Suprapubic skin (tissue), 4 donors: Measurements from ENCODE around the gene ATP6AP1. TPM values are rescaled to one million over a fixed set of nuclear protein-coding genes. Genes with fewer than 3 reads are reported as not detected.

Experiments used
- DNase-seq, 2 donors: peaks; one replicate each; pipeline ENCODE4 v3.0.0-alpha.2; 2019; ENCODE audit warnings: low spot score in 2 of 2
- H3K27ac ChIP-seq: fragments of 200-600 bp; sonication (generic); one replicate; pipeline ENCODE4 v1.5.1; 2019
- H3K27me3 ChIP-seq: fragments of 200-600 bp; sonication (generic); one replicate; pipeline ENCODE4 v1.5.1; 2019
- H3K36me3 ChIP-seq: fragments of 200-600 bp; sonication (generic); one replicate; pipeline ENCODE4 v1.5.1; 2019
- H3K4me1 ChIP-seq: fragments of 200-600 bp; sonication (generic); one replicate; pipeline ENCODE4 v1.5.1; 2019
- H3K4me3 ChIP-seq: fragments of 200-600 bp; sonication (generic); one replicate; pipeline ENCODE4 v1.5.1; 2019; ENCODE audit warnings: mild to moderate bottlenecking
- H3K9me3 ChIP-seq: fragments of 200-600 bp; sonication (generic); one replicate; pipeline ENCODE4 v1.5.1; 2019
- EP300 ChIP-seq: sonication (generic); formaldehyde crosslinking; IDR thresholded peaks from one replicate; pipeline ENCODE4 v1.6.1; 2017; ENCODE audit warnings: antibody characterized with exemption
- POLR2A ChIP-seq, 2 donors: fragments of 450-650 bp; IDR thresholded peaks; one replicate each; pipeline ENCODE4 v1.6.1; 2017; ENCODE audit warnings: antibody characterized with exemption in 2 of 2, mild to moderate bottlenecking in 2 of 2, moderate library complexity in 2 of 2
- POLR2AphosphoS5 ChIP-seq, 3 donors: sonication (generic); formaldehyde crosslinking; IDR thresholded peaks; one replicate each; pipeline ENCODE4 v1.6.1; 2017; ENCODE audit warnings: antibody characterized with exemption in 3 of 3
- WGBS: methylation state at CpG from one replicate; pipeline ENCODE4 v1.1.5; 2018; 5-methylcytosine and 5-hydroxymethylcytosine counted together
- total RNA-seq, 4 donors: library from RNA; depleted of rRNA; stranded (reverse); fragments of >200 nt; gene quantifications; one replicate each; pipeline ENCODE4 v1.1.0, GENCODE V29; 2016
- TF ChIP-seq, protein P1 (sequence below), 2 donors: fragments of 200-600 bp in 1 of 2; fragments of 450-650 bp in 1 of 2; sonication (generic) in 1 of 2; IDR thresholded peaks; one replicate each; pipeline ENCODE4 v1.5.1; 2016 to 2019; ENCODE audit warnings: antibody characterized with exemption in 2 of 2, mild to moderate bottlenecking in 1 of 2, moderate library complexity in 1 of 2

Gene ATP6AP1
- total RNA-seq, 4 donors from 2014 or later, result 47.0 to 64.4 (median 60.0) TPM

DNA sequence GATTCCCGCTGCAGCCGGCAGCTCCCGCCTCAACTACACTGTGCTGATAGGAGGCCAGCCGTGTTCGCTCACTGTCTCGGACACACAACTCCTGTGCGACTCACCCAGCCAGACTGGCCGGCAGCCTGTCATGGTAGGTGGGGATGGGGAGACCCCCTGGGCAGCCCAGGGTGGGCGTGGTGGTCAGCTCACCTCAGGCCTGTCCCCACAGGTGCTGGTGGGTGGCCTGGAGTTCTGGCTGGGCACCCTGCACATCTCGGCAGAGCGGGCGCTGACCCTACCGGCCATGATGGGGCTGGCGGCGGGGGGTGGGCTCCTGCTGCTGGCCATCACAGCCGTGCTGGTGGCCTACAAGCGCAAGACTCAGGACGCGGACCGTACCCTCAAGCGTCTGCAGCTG is 39.1 kb downstream of the ATP6AP1 start:
- no peak overlapping the region for H3K4me3 ChIP-seq
- H3K36me3 ChIP-seq, result peaks cover 84% of the 10 kb centered on the region
- H3K4me1 ChIP-seq, result no peaks in the 10 kb centered on the region
- TF ChIP-seq EP300, result no peak
- TF ChIP-seq, protein P1, sequence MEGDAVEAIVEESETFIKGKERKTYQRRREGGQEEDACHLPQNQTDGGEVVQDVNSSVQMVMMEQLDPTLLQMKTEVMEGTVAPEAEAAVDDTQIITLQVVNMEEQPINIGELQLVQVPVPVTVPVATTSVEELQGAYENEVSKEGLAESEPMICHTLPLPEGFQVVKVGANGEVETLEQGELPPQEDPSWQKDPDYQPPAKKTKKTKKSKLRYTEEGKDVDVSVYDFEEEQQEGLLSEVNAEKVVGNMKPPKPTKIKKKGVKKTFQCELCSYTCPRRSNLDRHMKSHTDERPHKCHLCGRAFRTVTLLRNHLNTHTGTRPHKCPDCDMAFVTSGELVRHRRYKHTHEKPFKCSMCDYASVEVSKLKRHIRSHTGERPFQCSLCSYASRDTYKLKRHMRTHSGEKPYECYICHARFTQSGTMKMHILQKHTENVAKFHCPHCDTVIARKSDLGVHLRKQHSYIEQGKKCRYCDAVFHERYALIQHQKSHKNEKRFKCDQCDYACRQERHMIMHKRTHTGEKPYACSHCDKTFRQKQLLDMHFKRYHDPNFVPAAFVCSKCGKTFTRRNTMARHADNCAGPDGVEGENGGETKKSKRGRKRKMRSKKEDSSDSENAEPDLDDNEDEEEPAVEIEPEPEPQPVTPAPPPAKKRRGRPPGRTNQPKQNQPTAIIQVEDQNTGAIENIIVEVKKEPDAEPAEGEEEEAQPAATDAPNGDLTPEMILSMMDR (IDR thresholded peaks at IDR 0.05), result no peak
- no peak for TF ChIP-seq POLR2A (IDR thresholded peaks at IDR 0.05)
- TF ChIP-seq POLR2AphosphoS5 (IDR thresholded peaks at IDR 0.05), result no peak
- no peak overlapping the region for H3K27ac ChIP-seq
- no peak for DNase-seq
- no peaks in the 10 kb centered on the region for H3K9me3 ChIP-seq
- H3K27me3 ChIP-seq, result no peaks in the 10 kb centered on the region
- WGBS, result 95% methylated on average over 7 of the region's 21 CpGs

DNA sequence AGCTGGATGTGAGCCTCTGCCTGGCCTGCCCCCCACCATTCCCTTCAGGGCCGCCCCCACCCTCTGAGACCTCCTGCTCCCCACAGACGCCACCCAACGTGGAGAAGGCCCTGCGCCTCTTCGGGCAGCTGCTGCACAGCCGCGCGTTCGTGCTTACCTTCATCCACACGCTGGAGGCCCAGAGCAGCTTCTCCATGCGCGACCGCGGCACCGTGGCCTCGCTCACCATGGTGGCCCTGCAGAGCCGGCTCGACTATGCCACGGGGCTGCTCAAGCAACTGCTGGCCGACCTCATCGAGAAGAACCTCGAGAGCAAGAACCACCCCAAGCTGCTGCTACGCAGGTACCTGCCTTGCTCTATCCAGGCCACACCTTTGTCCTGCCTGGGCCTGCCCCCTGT is 39.7 kb downstream of the ATP6AP1 start:
- peaks cover 82% of the 10 kb centered on the region for H3K36me3 ChIP-seq
- DNase-seq, result no peak

DNA sequence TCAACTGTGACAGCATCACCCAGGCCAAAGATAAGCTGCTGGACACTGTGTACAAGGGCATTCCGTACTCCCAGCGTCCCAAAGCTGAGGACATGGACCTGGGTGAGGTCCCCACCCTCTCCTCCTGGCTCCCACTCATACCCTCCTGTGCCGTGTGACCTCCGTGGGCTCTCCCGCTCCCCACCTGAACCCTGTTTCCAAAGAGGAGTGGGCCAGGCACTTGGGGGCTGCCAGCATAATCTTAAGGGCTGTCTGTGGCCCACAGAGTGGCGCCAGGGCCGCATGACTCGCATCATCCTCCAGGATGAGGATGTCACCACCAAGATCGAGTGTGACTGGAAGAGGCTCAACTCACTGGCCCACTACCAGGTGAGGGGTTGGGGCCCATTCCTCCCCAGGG is 40.6 kb downstream of the ATP6AP1 start:
- H3K4me1 ChIP-seq, result no peaks in the 10 kb centered on the region
- TF ChIP-seq, protein P1 (IDR thresholded peaks at IDR 0.05), result no peak
- TF ChIP-seq EP300, result no peak
- no peak overlapping the region for H3K27ac ChIP-seq
- H3K4me3 ChIP-seq, result no peak overlapping the region
- DNase-seq, result no peak
- H3K9me3 ChIP-seq, result no peaks in the 10 kb centered on the region
- WGBS, result no CpG with 5 or more reads among the region's 9 CpGs
- H3K36me3 ChIP-seq, result peaks cover 75% of the 10 kb centered on the region
- H3K27me3 ChIP-seq, result no peaks in the 10 kb centered on the region

More for the DNA sequence above, 39.7 kb downstream of the ATP6AP1 start:
- TF ChIP-seq POLR2AphosphoS5 (IDR thresholded peaks at IDR 0.05) (no peak), POLR2A (IDR thresholded peaks at IDR 0.05) (no peak), EP300 (no peak)
- TF ChIP-seq, protein P1 (IDR thresholded peaks at IDR 0.05), result no peak
- no peaks in the 10 kb centered on the region for H3K4me1 ChIP-seq
- H3K9me3 ChIP-seq, result no peaks in the 10 kb centered on the region
- H3K4me3 ChIP-seq, result no peak overlapping the region
- H3K27ac ChIP-seq, result no peak overlapping the region
- 93% methylated on average over 3 of the region's 23 CpGs for WGBS
- H3K27me3 ChIP-seq, result no peaks in the 10 kb centered on the region

DNA sequence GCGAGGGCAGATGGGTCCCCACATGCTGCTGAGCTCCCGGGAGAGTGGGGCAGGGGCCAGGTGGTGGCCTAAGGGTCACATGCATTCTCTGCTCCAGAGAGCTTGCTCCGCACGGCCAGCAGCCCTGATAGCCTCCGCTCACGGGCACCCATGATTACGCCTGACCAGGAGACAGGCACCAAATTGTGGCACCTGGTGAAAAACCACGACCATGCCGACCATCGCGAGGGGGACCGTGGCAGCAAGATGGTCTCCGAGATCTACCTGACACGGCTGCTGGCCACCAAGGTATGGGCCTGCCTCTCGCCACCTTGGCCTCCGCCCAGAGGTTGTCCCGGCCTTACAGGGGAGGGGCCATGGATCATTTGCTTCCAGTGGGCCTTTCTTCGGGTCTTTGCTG is 41.4 kb downstream of the ATP6AP1 start:
- H3K9me3 ChIP-seq, result no peaks in the 10 kb centered on the region
- H3K4me3 ChIP-seq, result no peak overlapping the region
- 100% methylated on average over 6 of the region's 18 CpGs for WGBS
- DNase-seq, result no peak
- no peak overlapping the region for H3K27ac ChIP-seq
- no peaks in the 10 kb centered on the region for H3K27me3 ChIP-seq
- no peaks in the 10 kb centered on the region for H3K4me1 ChIP-seq
- no peak for TF ChIP-seq POLR2AphosphoS5 (IDR thresholded peaks at IDR 0.05)
- no peak for TF ChIP-seq EP300
- TF ChIP-seq, protein P1 (IDR thresholded peaks at IDR 0.05), result no peak
- no peak for TF ChIP-seq POLR2A (IDR thresholded peaks at IDR 0.05)
- H3K36me3 ChIP-seq, result peaks cover 69% of the 10 kb centered on the region

DNA sequence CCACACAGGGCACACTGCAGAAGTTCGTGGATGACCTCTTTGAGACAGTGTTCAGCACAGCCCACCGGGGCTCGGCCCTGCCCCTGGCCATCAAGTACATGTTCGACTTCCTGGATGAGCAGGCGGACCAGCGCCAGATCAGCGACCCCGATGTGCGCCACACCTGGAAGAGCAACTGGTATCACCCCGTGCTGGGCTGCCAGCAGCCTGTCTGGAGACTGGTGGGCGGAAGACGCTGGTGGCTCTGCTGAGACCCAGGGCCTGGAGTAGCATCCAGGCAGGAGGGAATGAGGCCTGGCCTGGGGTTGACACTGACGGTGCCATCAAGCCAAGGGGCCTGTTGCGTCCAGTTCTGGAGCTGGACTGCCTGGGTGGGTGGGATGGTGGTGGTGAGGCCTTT is 42.0 kb downstream of the ATP6AP1 start:
- no peak for DNase-seq
- TF ChIP-seq POLR2A (IDR thresholded peaks at IDR 0.05) (no peak), POLR2AphosphoS5 (IDR thresholded peaks at IDR 0.05) (no peak), EP300 (no peak)
- TF ChIP-seq, protein P1 (IDR thresholded peaks at IDR 0.05), result no peak
- 83% methylated on average over 1 of the region's 14 CpGs for WGBS

More for the DNA sequence above, 42.0 kb downstream of the ATP6AP1 start:
- no peak overlapping the region for H3K4me3 ChIP-seq
- no peaks in the 10 kb centered on the region for H3K9me3 ChIP-seq
- peaks cover 64% of the 10 kb centered on the region for H3K36me3 ChIP-seq
- H3K4me1 ChIP-seq, result no peaks in the 10 kb centered on the region
- H3K27me3 ChIP-seq, result no peaks in the 10 kb centered on the region
- no peak overlapping the region for H3K27ac ChIP-seq
